B cell (primary cell): ENCODE data around the gene ZNF3.

ENCODE experiments used
- CTCF ChIP-seq: fragments of 200-600 bp; IDR thresholded peaks from one replicate; pipeline ENCODE4 v1.8.0; 2022; ENCODE audit warnings: antibody characterized with exemption, mild to moderate bottlenecking
- EZH2 ChIP-seq: IDR thresholded peaks from 2 replicates; pipeline ENCODE4 v1.6.1; 2012; ENCODE audit warnings: borderline replicate concordance, low read depth, mild to moderate bottlenecking, moderate library complexity, low read length; ENCODE audit not compliant: insufficient read depth, poor library complexity, severe bottlenecking

- TF ChIP-seq CTCF (no peak), EZH2 (no peak)
Measured at GRCh38 chr7:100029596-100029995, 51.9 kb downstream of the ZNF3 start.
